ENCODE results near the gene RALA.
"Not testable (repeated sequence)": the region's sequence is repeated elsewhere in the genome, so short reads cannot be mapped to it uniquely, and the experiment has no call there.

RALA gene

DNA sequence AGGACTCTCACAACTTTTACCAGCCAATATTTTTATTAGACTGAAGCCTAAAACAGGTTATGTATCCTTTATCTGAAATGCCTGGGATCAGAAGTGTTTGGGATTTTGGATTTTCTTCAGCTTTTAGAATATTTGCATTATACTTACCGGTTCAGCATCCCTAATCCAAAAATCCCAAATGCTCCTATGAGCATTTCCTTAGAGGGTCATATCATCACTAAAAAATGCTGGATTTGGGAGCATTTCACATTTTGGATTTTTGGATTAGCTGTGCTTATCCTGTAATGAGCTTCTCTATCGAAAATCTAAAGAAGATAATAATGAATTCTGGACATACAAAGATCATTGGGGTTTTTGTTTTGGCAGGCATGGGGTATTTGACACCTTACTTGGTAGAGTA, 53.0 kb downstream of the RALA start:
- Histone ChIP-seq H3K27me3 (ENCODE audit: low read length) (no peaks in the 10 kb centered on the region), H3K79me2 (ENCODE audit: insufficient read depth, low read length) (peaks cover 62% of the 10 kb centered on the region), H3K27ac (ENCODE audit: low read depth, low read length) (no peak overlapping the region), H3K4me2 (ENCODE audit: low read depth, low read length, poor library complexity, severe bottlenecking) (no peak overlapping the region), H3K9me2 (replicated peaks; ENCODE audit: insufficient read depth, low read length) (no peaks in the 10 kb centered on the region), H3K36me3 (ENCODE audit: low read length) (0 out of 2 replicates have a peak, but pooled peaks cover 3% of the 10 kb centered on the region), H3K9ac (ENCODE audit: low read length) (no peak overlapping the region), H3K9me3 (ENCODE audit: insufficient read depth, low read length) (no peaks in the 10 kb centered on the region), H2AFZ (ENCODE audit: low read depth, low read length, severe bottlenecking) (no peak overlapping the region), H3K4me3 (ENCODE audit: insufficient read depth, low read length, poor library complexity, severe bottlenecking) (no peak overlapping the region), H3F3A (ENCODE audit: insufficient read depth) (no peaks in the 10 kb centered on the region), H4K20me1 (ENCODE audit: low read depth, low read length) (no peaks in the 10 kb centered on the region)
- TF ChIP-seq, protein P1, sequence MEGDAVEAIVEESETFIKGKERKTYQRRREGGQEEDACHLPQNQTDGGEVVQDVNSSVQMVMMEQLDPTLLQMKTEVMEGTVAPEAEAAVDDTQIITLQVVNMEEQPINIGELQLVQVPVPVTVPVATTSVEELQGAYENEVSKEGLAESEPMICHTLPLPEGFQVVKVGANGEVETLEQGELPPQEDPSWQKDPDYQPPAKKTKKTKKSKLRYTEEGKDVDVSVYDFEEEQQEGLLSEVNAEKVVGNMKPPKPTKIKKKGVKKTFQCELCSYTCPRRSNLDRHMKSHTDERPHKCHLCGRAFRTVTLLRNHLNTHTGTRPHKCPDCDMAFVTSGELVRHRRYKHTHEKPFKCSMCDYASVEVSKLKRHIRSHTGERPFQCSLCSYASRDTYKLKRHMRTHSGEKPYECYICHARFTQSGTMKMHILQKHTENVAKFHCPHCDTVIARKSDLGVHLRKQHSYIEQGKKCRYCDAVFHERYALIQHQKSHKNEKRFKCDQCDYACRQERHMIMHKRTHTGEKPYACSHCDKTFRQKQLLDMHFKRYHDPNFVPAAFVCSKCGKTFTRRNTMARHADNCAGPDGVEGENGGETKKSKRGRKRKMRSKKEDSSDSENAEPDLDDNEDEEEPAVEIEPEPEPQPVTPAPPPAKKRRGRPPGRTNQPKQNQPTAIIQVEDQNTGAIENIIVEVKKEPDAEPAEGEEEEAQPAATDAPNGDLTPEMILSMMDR (IDR thresholded peaks at IDR 0.05; ENCODE audit: insufficient read depth, low read length, poor library complexity, severe bottlenecking): no peak
- TF ChIP-seq EZH2phosphoT487 (conservative IDR thresholded peaks at IDR 0.05; ENCODE audit: low read length): no peak

DNA sequence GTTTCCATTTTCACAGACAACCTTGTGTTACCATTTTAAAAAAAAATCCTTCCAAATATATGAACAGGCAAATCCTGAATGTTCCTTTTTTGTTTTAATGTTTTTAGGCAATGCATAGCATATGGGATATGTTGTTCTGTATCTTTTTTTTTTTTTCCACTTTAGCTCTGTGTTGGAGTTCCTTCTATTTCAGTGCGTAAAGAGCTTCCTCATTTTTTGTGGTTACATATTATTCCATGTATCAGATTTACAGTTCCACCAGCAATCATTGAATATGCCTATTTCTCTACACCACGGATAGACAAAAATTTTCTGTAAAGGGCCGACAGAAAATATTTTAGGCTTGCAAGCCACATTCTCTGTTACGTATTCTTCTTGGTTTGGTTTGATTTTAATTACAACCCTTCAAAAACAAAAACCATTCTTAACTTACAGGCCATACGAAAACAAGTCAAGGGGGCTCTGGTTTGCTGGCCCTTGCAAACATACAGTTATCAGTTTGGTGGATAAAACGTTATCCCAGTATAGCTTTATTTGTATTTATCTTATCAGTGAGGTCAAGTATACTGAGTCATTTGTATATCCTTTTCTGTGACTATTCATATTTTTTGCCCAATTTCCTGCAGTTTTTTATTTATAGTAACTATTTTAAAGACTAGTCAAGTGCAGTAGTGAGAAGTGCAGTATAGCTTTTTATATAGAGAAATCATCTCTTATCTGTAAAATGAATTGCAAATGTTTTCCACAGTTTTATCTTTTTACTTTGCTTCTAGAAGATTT, 55.7 kb downstream of the RALA start:
- Histone ChIP-seq H3K79me2 (ENCODE audit: insufficient read depth, low read length) (peaks cover 55% of the 10 kb centered on the region), H4K20me1 (ENCODE audit: low read depth, low read length) (no peaks in the 10 kb centered on the region), H3K4me2 (ENCODE audit: low read depth, low read length, poor library complexity, severe bottlenecking) (no peak overlapping the region), H3F3A (ENCODE audit: insufficient read depth) (no peaks in the 10 kb centered on the region), H3K27me3 (ENCODE audit: low read length) (no peaks in the 10 kb centered on the region), H3K27ac (ENCODE audit: low read depth, low read length) (no peak overlapping the region), H2AFZ (ENCODE audit: low read depth, low read length, severe bottlenecking) (no peak overlapping the region), H3K9me3 (ENCODE audit: insufficient read depth, low read length) (no peaks in the 10 kb centered on the region), H3K36me3 (ENCODE audit: low read length) (0 out of 2 replicates have a peak, but pooled peaks cover 3% of the 10 kb centered on the region), H3K4me3 (ENCODE audit: insufficient read depth, low read length, poor library complexity, severe bottlenecking) (no peak overlapping the region), H3K9me2 (replicated peaks; ENCODE audit: insufficient read depth, low read length) (no peaks in the 10 kb centered on the region), H3K9ac (ENCODE audit: low read length) (no peak overlapping the region)
- no peak for TF ChIP-seq EZH2phosphoT487 (conservative IDR thresholded peaks at IDR 0.05; ENCODE audit: low read length)
- TF ChIP-seq, protein P1 (IDR thresholded peaks at IDR 0.05; ENCODE audit: insufficient read depth, low read length, poor library complexity, severe bottlenecking): no peak

- H3K9me3 ChIP-seq (ENCODE audit: insufficient read depth, low read length); H3K4me3 ChIP-seq (ENCODE audit: insufficient read depth, low read length, poor library complexity, severe bottlenecking); H3F3A ChIP-seq (ENCODE audit: insufficient read depth); H3K9me2 ChIP-seq (replicated peaks; ENCODE audit: insufficient read depth, low read length); H2AFZ ChIP-seq (ENCODE audit: low read depth, low read length, severe bottlenecking); H3K27ac ChIP-seq (ENCODE audit: low read depth, low read length); H3K36me3 ChIP-seq (ENCODE audit: low read length); H3K9ac ChIP-seq (ENCODE audit: low read length); H3K4me2 ChIP-seq (ENCODE audit: low read depth, low read length, poor library complexity, severe bottlenecking); H3K27me3 ChIP-seq (ENCODE audit: low read length); H4K20me1 ChIP-seq (ENCODE audit: low read depth, low read length): not testable (repeated sequence)
- H3K79me2 ChIP-seq (ENCODE audit: insufficient read depth, low read length): peaks cover 51% of the 10 kb centered on the region
Observed at GRCh38 chr7:39679874-39680273, 56.5 kb downstream of the RALA start.

DNA sequence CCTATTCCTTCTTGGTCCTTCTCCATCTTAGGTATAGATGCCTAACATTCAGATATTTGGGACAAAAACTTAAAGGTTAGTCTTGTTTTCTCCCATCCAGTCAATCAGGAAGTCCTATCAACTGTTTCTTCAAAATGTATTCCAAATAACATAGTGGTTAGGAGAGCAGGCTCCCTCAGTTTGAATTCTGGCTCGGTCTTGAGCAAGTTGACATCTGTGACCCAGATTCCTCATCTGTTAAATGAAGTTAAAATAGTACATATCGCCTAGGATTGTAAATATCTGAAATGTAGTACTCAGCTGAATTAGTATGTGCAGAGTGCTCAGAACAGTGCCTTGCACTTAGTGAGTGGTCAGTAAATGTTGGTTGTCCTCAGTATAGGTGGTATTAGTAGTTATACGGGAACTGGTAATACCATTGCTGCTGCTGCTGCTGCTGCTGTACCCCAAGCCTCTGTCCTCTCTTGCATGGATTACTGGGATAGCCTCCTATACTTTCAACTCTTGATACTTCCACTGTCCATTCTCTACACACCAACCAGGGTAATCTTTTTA, 58.6 kb downstream of the RALA start:
- Histone ChIP-seq H3K4me2 (ENCODE audit: low read depth, low read length, poor library complexity, severe bottlenecking) (no peak overlapping the region), H3K36me3 (ENCODE audit: low read length) (no peaks in the 10 kb centered on the region), H3K27me3 (ENCODE audit: low read length) (no peaks in the 10 kb centered on the region), H2AFZ (ENCODE audit: low read depth, low read length, severe bottlenecking) (no peak overlapping the region), H4K20me1 (ENCODE audit: low read depth, low read length) (0 out of 2 replicates have a peak, but pooled peaks cover 4% of the 10 kb centered on the region), H3K27ac (ENCODE audit: low read depth, low read length) (no peak overlapping the region), H3K9me3 (ENCODE audit: insufficient read depth, low read length) (no peaks in the 10 kb centered on the region), H3K79me2 (ENCODE audit: insufficient read depth, low read length) (peaks cover 38% of the 10 kb centered on the region), H3K9ac (ENCODE audit: low read length) (no peak overlapping the region), H3K9me2 (replicated peaks; ENCODE audit: insufficient read depth, low read length) (no peaks in the 10 kb centered on the region), H3F3A (ENCODE audit: insufficient read depth) (no peaks in the 10 kb centered on the region), H3K4me3 (ENCODE audit: insufficient read depth, low read length, poor library complexity, severe bottlenecking) (no peak overlapping the region)
- TF ChIP-seq EZH2phosphoT487 (conservative IDR thresholded peaks at IDR 0.05; ENCODE audit: low read length): no peak
- TF ChIP-seq, protein P1 (IDR thresholded peaks at IDR 0.05; ENCODE audit: insufficient read depth, low read length, poor library complexity, severe bottlenecking): no peak

All from SU-DHL-6 (cell line).